ENCODE measurements around the gene PPFIBP2. TPM values are rescaled to one million over a fixed set of nuclear protein-coding genes. Genes with fewer than 3 reads are reported as not detected.

Gene PPFIBP2
- total RNA-seq, 1 donor from 2014 or later: 5.8 TPM

GRCh38 chr11:7548659-7549274 is 35.0 kb downstream of the PPFIBP2 start:
- intact Hi-C loops (cut with micrococcal nuclease): loop anchor here (1.0 kb wide), 1 partner anchor 35 kb away; the partner anchor contains the start of gene PPFIBP2

- intact Hi-C loops (cut with micrococcal nuclease): loop anchor here (1.0 kb wide), 1 partner anchor 36 kb away; the partner anchor contains the start of gene PPFIBP2
These were observed 35.9 kb downstream of the PPFIBP2 start for GRCh38 chr11:7549681-7550080.

- intact Hi-C loops (cut with micrococcal nuclease): no loop called here
These were observed 37.8 kb downstream of the PPFIBP2 start for GRCh38 chr11:7551571-7551970.

GRCh38 chr11:7552666-7553065 is 38.9 kb downstream of the PPFIBP2 start:
- intact Hi-C loops (cut with micrococcal nuclease): no loop called here

DNA sequence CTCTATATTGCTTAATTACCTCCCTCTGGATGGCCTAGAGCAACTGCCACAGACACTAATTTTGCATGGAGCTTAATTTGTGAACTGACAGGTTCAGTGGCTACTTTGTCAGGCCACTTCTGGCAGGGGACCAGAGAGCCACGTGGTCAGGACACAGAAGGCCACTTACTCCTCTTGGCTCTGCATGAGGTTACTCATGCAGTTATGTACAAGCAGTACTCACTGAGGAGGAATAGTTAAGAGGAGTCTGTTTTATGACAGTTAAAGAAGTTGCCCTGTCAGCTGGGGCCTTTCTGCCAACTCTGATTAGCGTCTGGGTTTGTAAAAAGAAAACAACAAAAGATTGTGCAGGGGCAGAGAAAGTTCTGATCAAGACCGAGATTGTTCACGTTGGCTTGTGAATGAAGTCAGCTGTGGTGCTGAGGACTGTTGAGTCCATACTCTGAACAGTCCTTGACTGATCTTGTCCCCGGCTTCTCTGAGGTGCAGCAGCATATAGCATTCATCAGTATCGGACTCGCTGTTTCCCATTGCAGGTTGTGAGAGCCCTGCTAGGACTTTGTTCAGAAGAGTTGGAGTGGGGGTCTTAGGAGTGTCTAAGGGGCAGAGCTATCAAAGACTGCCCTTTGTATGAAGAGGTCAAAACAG is 41.4 kb downstream of the PPFIBP2 start:
- intact Hi-C loops (cut with micrococcal nuclease): no loop called here

DNA sequence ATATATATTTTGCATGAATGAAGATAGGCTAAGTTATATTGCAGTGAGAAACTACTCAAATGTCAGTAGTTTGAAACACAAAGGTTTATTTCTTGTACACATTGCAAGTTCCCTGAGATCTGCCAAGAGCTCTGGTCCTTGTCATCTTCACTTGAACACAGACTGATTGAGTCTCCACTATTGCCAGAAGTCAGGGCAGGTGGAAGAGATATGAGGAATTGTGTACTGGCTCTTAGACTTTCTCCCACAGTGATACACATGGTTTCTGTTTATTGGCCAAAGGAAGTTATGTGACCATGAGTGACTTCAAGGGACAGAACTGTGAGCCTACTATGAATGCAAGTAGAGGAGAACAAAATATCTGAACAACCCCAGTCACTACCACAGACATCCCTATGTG is 44.2 kb downstream of the PPFIBP2 start:
- intact Hi-C loops (cut with micrococcal nuclease): no loop called here

- intact Hi-C loops (cut with micrococcal nuclease): no loop called here
These were observed 45.8 kb downstream of the PPFIBP2 start for GRCh38 chr11:7559398-7560283.

DNA sequence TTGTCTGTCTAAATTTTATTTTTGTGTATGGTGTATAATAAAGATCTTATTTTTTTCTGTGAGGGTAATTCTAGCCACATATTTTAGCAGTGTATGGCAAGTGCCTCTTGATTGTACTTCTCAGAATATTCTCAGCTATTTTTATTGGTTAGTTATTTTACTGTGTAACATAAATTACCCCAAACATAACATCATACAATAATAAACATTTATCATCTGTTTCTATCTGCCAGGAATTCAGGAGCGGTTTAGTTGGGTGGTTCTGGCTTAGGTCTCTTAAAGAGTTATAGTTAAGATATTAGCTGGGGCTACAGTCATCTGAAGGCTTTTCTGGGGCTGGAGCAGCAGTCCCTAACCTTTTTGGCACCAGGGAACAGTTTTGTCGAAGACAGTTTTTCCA is 47.8 kb downstream of the PPFIBP2 start:
- intact Hi-C loops (cut with micrococcal nuclease): no loop called here

GRCh38 chr11:7563281-7563680 is 49.5 kb downstream of the PPFIBP2 start:
- intact Hi-C loops (cut with micrococcal nuclease): no loop called here

GRCh38 chr11:7564803-7565202 is 51.0 kb downstream of the PPFIBP2 start:
- intact Hi-C loops (cut with micrococcal nuclease): no loop called here

- intact Hi-C loops (cut with micrococcal nuclease): no loop called here
These were observed 53.5 kb downstream of the PPFIBP2 start for GRCh38 chr11:7567311-7567710.

DNA sequence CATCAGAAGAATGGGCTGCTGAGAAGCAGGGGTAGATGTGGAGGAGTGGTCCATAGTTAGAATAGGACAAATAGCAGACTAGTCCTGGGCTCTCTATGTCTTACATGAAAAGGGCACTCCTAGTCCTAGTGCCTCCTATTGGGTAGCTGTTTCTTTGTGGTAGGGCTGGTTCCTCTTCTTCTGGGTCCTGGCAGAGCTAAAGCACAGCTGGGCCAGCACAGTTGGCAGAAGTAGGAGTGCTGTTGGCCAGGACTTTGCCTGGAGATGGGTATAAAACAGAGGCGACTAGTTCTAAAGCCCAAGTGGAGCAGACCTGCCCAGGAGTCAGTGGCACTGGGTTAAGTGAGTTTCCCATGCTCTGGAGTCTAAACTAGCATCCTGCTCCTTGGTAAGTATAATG is 55.2 kb downstream of the PPFIBP2 start:
- intact Hi-C loops (cut with micrococcal nuclease): no loop called here

DNA sequence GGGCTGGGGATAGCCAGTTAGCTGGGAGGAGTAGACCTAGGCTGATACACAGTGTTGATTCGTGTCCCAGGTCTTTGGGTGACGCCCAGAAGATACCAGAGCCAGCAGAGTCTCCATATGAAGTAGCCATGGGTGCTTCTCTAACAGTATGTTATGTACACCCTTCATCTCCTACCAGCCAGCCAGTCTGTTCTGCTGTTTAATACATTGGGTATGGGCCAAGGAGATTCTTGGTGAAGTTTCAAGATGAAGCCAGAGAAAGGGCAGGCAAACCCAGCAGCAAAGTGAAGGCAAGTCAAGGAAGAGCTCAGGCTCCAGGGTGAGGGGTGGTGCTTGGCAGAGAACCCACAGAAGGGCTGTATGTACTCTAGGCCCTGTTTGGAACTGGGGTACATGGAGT is 56.4 kb downstream of the PPFIBP2 start:
- intact Hi-C loops (cut with micrococcal nuclease): loop anchor here (5.0 kb wide), 1 partner anchor 102 kb away; the partner anchor contains the start of gene CYB5R2

- intact Hi-C loops (cut with micrococcal nuclease): loop anchor here (5.0 kb wide), 1 partner anchor 101 kb away; the partner anchor contains the start of gene CYB5R2
These were observed 57.2 kb downstream of the PPFIBP2 start for GRCh38 chr11:7570938-7571521.

DNA sequence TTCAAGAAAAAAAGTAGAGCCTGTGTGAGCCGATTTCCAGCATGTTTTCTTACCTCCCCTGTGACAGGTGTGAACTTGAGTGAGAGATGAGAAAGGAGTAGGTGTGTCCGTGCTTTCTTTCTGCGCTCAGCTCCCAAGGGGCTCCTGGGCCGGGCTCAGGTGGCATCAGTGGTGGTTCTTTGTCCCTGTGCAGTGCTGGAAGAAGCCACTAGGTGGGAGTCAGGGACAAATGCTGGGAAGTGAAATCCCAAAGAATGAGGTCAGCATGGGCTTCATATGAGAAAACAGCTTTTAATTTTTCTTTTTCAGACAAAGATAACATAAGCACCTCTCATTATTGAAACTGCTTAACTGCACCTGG is 57.8 kb downstream of the PPFIBP2 start:
- intact Hi-C loops (cut with micrococcal nuclease): loop anchor here (5.0 kb wide), 1 partner anchor 101 kb away; the partner anchor contains the start of gene CYB5R2

DNA sequence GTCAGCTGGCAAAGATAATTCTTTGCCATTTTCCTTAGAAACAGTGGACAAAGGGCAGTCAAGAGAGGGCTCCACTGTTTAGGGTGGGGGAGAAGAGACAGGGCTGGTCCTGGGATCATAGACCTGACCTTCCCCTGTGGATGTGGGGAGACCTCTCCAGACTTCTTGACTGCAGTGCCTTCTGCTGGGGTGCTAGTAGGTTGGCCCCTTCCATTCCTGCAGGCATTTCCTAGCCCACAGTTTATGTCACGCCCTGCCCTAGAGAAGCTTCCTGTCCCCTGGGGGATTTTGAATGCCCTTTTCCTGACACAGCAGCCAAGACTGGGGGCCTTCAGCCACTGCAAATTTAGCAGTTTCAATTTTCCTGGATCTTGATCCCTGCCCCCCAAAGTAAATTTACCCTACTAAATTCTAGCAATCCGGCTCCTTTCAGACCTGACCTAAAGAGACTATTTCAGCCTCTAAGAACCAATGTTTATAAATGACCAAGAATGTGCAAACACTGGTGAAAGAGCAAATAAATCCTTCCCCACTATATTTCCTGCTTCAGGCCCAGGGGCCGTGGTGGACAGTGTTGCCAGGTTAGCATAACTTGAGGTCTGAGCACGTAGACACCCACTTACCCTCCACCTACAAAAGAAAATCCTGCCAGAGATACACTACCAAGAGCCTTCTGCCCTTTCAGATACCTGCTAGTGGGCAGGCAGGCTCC is 58.4 kb downstream of the PPFIBP2 start:
- intact Hi-C loops (cut with micrococcal nuclease): loop anchor here (5.0 kb wide), 1 partner anchor 100 kb away; the partner anchor contains the start of gene CYB5R2

GRCh38 chr11:7573193-7573557 is 59.4 kb downstream of the PPFIBP2 start:
- intact Hi-C loops (cut with micrococcal nuclease): loop anchor here (5.0 kb wide), 1 partner anchor 99 kb away; the partner anchor contains the start of gene CYB5R2

GRCh38 chr11:7573558-7574296 is 59.9 kb downstream of the PPFIBP2 start:
- intact Hi-C loops (cut with micrococcal nuclease): loop anchor here (5.0 kb wide), 1 partner anchor 99 kb away; the partner anchor contains the start of gene CYB5R2

- intact Hi-C loops (cut with micrococcal nuclease): loop anchor here (5.0 kb wide), 2 partner anchors 98 to 113 kb away; partner anchors contain the start of gene CYB5R2
These were observed 60.8 kb downstream of the PPFIBP2 start for GRCh38 chr11:7574491-7575130.
